MCF 10A (cell line): Measurements from ENCODE around the gene LNPEP. TPM values are rescaled to one million over a fixed set of nuclear protein-coding genes. Genes with fewer than 3 reads are reported as not detected.
A peak's percentile ranks its signal among the peaks of the same experiment; 100 is the strongest.

Experiments
- BruUV-seq: library from RNA; stranded (reverse); fragments of 400-500 nt; replicated peaks from 2 replicates; lab custom pipeline; 2021; lab: Mats Ljungman, UMichigan
- CTCF ChIA-PET: fragments of 300-600 bp; sonication (Branson Sonifier 250); formaldehyde crosslinking; extraction: SDS; loops from one replicate; lab custom pipeline; 2021; ENCODE audit warnings: antibody characterized with exemption, inconsistent platforms; lab: Yijun Ruan, JAX
- POLR2A ChIA-PET: fragments of 300-600, 350-650 bp; sonication (Branson Sonifier 250); formaldehyde crosslinking; extraction: SDS; loops from one replicate; lab custom pipeline; 2020; ENCODE audit warnings: antibody characterized with exemption, inconsistent platforms; lab: Yijun Ruan, JAX
- DNase-seq: peaks from one replicate; pipeline ENCODE4 v3.0.0-alpha.2; 2018; ENCODE audit not compliant: unreplicated experiment
- H3K27ac Mint-ChIP-seq: one replicate; pipeline ENCODE4 v1.8.0; 2022; ENCODE audit warnings: mild to moderate bottlenecking, low read depth, mixed read lengths; ENCODE audit not compliant: unreplicated experiment
- H3K27me3 Mint-ChIP-seq: one replicate; pipeline ENCODE4 v1.8.0; 2022; ENCODE audit warnings: mixed read lengths; ENCODE audit not compliant: insufficient read depth, unreplicated experiment
- H3K36me3 Mint-ChIP-seq: one replicate; pipeline ENCODE4 v1.8.0; 2022; ENCODE audit warnings: mild to moderate bottlenecking, moderate library complexity, mixed read lengths; ENCODE audit not compliant: insufficient read depth, unreplicated experiment
- H3K4me1 Mint-ChIP-seq: one replicate; pipeline ENCODE4 v1.8.0; 2022; ENCODE audit warnings: mixed read lengths; ENCODE audit not compliant: insufficient read depth, unreplicated experiment
- H3K4me3 Mint-ChIP-seq: one replicate; pipeline ENCODE4 v1.8.0; 2022; ENCODE audit warnings: mild to moderate bottlenecking, moderate library complexity, mixed read lengths; ENCODE audit not compliant: unreplicated experiment
- H3K9me3 Mint-ChIP-seq: one replicate; pipeline ENCODE4 v1.8.0; 2022; ENCODE audit warnings: mixed read lengths; ENCODE audit not compliant: unreplicated experiment
- CTCF ChIP-seq: fragments of 200-600 bp; IDR thresholded peaks from one replicate; pipeline ENCODE4 v1.8.0; 2022; ENCODE audit warnings: antibody characterized with exemption, mild to moderate bottlenecking; ENCODE audit not compliant: unreplicated experiment
- intact Hi-C: fragments of 100-400 bp; cut with micrococcal nuclease; formaldehyde crosslinking; loops from 2 replicates; pipeline ENCODE4 v1.14.1; 2022
- total RNA-seq: library from RNA; stranded (reverse); gene quantifications from 2 replicates; pipeline ENCODE4 v1.2.3, GENCODE V29; 2022

LNPEP gene
- total RNA-seq, 1 experiment from 2014 or later = 26.4 TPM

- no peaks in the 10 kb centered on the region for H3K4me1 Mint-ChIP-seq
- no TSS peak for BruUV-seq
- no peak for TF ChIP-seq CTCF
Measured at GRCh38 chr5:97002983-97003382, 67.1 kb downstream of the LNPEP start.

GRCh38 chr5:97004423-97005060, 68.7 kb downstream of the LNPEP start:
- Mint-ChIP-seq H3K27ac (no peak overlapping the region), H3K36me3 (peaks cover 18% of the 10 kb centered on the region), H3K9me3 (no peaks in the 10 kb centered on the region), H3K4me3 (no peak overlapping the region), H3K27me3 (no peaks in the 10 kb centered on the region), H3K4me1 (peaks cover 6% of the 10 kb centered on the region)
- TF ChIP-seq CTCF = no peak
- ChIA-PET CTCF (interaction anchor here (1.0 to 1.9 kb wide), 3 partner anchors 9 to 157 kb away, joined by 3 to 7 read pairs (median 4); no protein-coding TSS in a partner anchor), POLR2A (interaction anchor here (0.7 kb wide), 1 partner anchor 71 kb away, joined by 3 read pairs; no protein-coding TSS in a partner anchor)
- no TSS peak for BruUV-seq
- DNase-seq = no peak
- intact Hi-C loops = no loop called here

More at GRCh38 chr5:97002983-97003382, 67.1 kb downstream of the LNPEP start:
- Mint-ChIP-seq H3K4me3 (no peak overlapping the region), H3K9me3 (no peaks in the 10 kb centered on the region), H3K27me3 (no peaks in the 10 kb centered on the region), H3K27ac (no peak overlapping the region), H3K36me3 (peaks cover 32% of the 10 kb centered on the region)
- no peak for DNase-seq
- intact Hi-C loops = no loop called here
- ChIA-PET POLR2A (no interaction called here), CTCF (interaction anchor here (0.6 to 1.9 kb wide), 2 partner anchors 10 to 159 kb away, joined by 3 to 7 read pairs; no protein-coding TSS in a partner anchor)

DNA sequence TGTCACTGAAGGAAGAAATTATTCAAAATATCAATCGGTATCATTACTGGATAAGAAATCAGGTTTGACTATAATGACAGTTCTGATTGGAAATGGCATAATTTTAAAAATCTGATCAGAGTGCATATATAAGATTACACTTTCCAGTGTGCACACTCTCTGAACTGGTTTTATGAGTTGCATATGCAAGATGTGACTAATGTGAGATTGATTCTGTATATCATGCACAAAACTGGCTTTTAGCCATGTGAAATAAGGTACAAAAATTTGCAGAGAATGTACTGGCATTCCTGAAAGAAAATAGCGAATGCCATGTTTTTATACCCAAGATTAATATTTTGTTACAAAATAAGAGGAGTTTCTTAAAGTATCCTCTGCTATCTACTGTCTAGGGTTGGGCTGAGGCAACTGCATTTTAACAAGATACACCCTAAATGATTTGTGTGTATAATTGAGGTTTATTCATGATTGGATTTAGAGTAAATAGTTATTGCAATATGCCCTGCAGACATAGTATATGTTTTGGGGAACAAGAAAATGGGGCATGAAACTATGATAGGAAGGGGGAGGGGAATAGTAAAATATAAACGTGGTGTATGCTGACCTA, 70.7 kb downstream of the LNPEP start:
- Mint-ChIP-seq H3K27me3 (no peaks in the 10 kb centered on the region), H3K36me3 (peaks cover 14% of the 10 kb centered on the region), H3K4me3 (no peak overlapping the region), H3K27ac (no peak overlapping the region), H3K9me3 (no peaks in the 10 kb centered on the region), H3K4me1 (peaks cover 6% of the 10 kb centered on the region)
- intact Hi-C loops = no loop called here
- CTCF ChIA-PET = interaction anchor here (0.9 to 1.2 kb wide), 2 partner anchors 1764 to 1866 kb away, joined by 3 read pairs; no protein-coding TSS in a partner anchor
- POLR2A ChIA-PET = no interaction called here
- no TSS peak for BruUV-seq
- no peak for TF ChIP-seq CTCF
- peak; percentile 2 for DNase-seq

DNA sequence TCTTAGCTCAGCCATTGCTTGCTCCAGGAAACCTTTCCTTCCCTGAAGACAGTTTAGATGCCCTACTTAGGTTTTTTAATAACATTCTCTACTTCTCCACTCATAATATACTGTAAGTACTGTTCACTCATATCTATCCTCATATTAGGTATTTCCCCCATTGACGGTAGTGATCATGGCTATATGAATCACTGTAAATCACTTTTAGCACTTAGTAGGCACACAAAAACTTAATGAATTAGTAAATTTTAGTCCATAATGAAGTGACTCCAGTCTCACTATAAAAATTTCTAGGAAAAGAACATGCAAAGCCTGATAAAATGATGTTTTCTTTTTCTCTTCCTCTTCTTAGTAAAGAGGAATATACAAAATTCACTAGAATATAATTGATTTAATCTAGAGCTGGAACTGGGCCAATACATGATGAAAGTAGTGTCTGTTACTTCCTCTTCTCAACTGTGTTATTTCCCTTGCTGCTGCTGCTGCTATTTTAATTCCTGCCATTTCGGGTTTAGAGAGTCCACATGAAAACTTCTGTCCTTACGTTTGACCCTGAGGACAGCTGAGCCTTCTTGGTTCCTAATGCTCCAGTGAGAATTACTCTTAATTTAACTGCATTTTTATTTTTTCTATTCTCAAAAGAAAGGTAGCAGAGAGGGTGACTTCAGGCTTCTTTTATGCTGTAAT, 73.5 kb downstream of the LNPEP start:
- no peaks in the 10 kb centered on the region for H3K27me3 Mint-ChIP-seq
- peaks cover 20% of the 10 kb centered on the region for H3K36me3 Mint-ChIP-seq
- CTCF ChIA-PET = interaction anchor here (1.0 to 1.6 kb wide), 2 partner anchors 12 to 140 kb away, joined by 6 to 7 read pairs; no protein-coding TSS in a partner anchor

More for the DNA sequence above, 73.5 kb downstream of the LNPEP start:
- intact Hi-C loops = no loop called here
- no TSS peak for BruUV-seq
- no peak overlapping the region for H3K4me3 Mint-ChIP-seq
- H3K4me1 Mint-ChIP-seq = peaks cover 6% of the 10 kb centered on the region
- no peak overlapping the region for H3K27ac Mint-ChIP-seq
- H3K9me3 Mint-ChIP-seq = no peaks in the 10 kb centered on the region
- DNase-seq = peak; percentile 25
- POLR2A ChIA-PET = no interaction called here
- no peak for TF ChIP-seq CTCF
